ENCODE measurements around the gene PIM2.

Gene PIM2

DNA sequence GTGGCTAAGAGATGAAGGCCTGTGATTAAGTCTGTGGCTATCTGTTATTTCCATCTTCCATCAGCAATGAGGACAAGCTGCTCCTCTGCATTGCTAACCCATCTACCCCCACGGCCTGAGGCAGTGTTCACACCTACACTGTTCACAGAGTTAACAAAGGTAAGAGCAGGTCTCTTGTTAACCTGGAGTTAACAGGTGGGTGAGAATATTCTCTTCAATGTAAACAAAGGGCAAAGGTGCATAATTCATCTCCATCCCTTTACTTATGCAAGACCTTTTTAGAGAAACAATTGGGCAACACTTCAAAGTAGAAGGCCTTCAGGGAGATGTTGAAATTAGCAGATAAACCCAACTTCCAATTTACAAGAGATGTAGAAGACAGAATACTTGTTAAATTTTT is 10.2 kb downstream of the PIM2 start:
- CTCF ChIA-PET: no interaction called here

DNA sequence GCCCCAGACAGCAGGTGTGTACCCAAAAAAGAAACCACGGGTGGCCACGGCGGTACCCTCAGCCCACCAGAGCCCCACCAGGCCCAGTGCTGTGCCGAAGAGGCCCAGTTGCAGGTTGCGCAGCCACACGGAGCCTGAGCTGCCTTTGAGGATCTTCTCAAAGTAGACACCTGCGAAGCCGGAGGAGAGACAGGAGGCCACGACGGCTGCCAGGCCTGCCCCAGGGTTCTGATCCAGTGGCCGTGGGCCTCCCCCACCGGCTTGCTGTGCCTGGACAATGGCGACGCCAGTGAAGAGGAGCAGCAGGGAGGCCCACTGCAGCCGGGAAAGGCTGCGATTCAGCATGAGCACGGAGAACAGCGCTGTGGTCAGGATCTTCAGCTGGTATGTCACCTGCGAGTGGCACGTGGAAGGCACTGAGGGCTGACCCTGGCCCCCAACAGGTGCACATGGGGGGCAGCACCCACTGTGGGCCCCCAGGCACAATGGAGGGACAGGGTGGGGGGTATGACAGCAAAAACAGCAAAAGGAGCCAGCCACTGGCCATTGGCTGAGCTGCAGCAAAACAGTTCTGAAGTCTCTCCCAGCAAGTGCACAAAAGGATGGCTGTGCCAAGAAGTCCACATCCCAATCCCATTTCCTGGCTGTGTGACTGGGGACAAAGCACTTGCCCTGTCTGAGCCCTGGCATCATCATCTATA is 13.6 kb downstream of the PIM2 start:
- CTCF ChIA-PET: no interaction called here
- no peak for DNase-seq (ENCODE audit: extremely low spot score)
- POLR2A ChIA-PET: interaction anchor here (2.2 kb wide), 1 partner anchor 7 kb away, joined by 11 read pairs; the partner anchor contains the start of genes PQBP1 and TIMM17B
- TF ChIP-seq SUZ12 (IDR thresholded peaks at IDR 0.05) (no peak), FOXK2 (IDR thresholded peaks at IDR 0.05) (no peak)

More for the DNA sequence above, 10.2 kb downstream of the PIM2 start:
- TF ChIP-seq FOXM1 (IDR thresholded peaks at IDR 0.05; ENCODE audit: borderline replicate concordance) (no peak), ZNF384 (IDR thresholded peaks at IDR 0.05) (no peak), LEF1 (IDR thresholded peaks at IDR 0.05; ENCODE audit: borderline replicate concordance) (no peak), ARNT (IDR thresholded peaks at IDR 0.05) (no peak), L3MBTL2 (conservative IDR thresholded peaks at IDR 0.05) (no peak)
- TF ChIP-seq, protein P1, sequence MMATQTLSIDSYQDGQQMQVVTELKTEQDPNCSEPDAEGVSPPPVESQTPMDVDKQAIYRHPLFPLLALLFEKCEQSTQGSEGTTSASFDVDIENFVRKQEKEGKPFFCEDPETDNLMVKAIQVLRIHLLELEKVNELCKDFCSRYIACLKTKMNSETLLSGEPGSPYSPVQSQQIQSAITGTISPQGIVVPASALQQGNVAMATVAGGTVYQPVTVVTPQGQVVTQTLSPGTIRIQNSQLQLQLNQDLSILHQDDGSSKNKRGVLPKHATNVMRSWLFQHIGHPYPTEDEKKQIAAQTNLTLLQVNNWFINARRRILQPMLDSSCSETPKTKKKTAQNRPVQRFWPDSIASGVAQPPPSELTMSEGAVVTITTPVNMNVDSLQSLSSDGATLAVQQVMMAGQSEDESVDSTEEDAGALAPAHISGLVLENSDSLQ (IDR thresholded peaks at IDR 0.05): no peak
- DNase-seq (ENCODE audit: extremely low spot score): no peak
- POLR2A ChIA-PET: no interaction called here

DNA sequence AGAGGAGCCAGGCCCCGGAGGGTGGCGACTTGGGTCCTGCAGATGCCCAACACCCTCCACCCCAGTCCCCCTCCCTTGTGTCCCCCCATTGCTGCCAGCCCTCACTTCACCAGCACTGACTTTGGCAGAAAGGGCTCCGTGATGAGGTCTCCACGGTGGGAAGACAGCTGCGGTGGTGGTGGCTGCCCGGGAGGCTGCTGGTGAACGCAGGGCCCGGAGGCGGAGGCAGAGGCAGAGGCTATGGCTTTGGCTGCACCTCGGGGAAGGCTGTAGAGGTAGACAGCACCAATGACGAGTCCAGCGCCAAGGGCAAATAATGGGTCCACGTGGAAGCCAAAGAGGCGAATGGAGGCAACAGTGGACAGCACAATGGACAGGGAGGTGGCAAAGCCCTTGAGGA is 14.2 kb downstream of the PIM2 start:
- ChIA-PET CTCF (no interaction called here), POLR2A (interaction anchor here (1.2 kb wide), 1 partner anchor 7 kb away, joined by 6 read pairs; the partner anchor contains the start of gene SLC35A2)
- no peak for TF ChIP-seq FOXA1 (IDR thresholded peaks at IDR 0.05)
- no peak for TF ChIP-seq CTBP1 (IDR thresholded peaks at IDR 0.05; ENCODE audit: borderline replicate concordance)
- no peak for TF ChIP-seq L3MBTL2 (conservative IDR thresholded peaks at IDR 0.05)
- no peak for TF ChIP-seq LEF1 (IDR thresholded peaks at IDR 0.05; ENCODE audit: borderline replicate concordance)
- no peak for TF ChIP-seq SUZ12 (IDR thresholded peaks at IDR 0.05)
- no peak for TF ChIP-seq SP1 (IDR thresholded peaks at IDR 0.05)
- TF ChIP-seq ARNT (IDR thresholded peaks at IDR 0.05): no peak
- TF ChIP-seq ZNF384 (IDR thresholded peaks at IDR 0.05): no peak
- TF ChIP-seq HDGF (IDR thresholded peaks at IDR 0.05; ENCODE audit: borderline replicate concordance): no peak
- TF ChIP-seq, protein P1 (IDR thresholded peaks at IDR 0.05): no peak
- no peak for TF ChIP-seq NFRKB (IDR thresholded peaks at IDR 0.05)
- TF ChIP-seq ELF4 (IDR thresholded peaks at IDR 0.05): no peak
- no peak for TF ChIP-seq FOXM1 (IDR thresholded peaks at IDR 0.05; ENCODE audit: borderline replicate concordance)
- no peak for TF ChIP-seq TARDBP (IDR thresholded peaks at IDR 0.05)
- TF ChIP-seq BHLHE40 (IDR thresholded peaks at IDR 0.05; ENCODE audit: borderline replicate concordance): no peak
- DNase-seq (ENCODE audit: extremely low spot score): no peak

DNA sequence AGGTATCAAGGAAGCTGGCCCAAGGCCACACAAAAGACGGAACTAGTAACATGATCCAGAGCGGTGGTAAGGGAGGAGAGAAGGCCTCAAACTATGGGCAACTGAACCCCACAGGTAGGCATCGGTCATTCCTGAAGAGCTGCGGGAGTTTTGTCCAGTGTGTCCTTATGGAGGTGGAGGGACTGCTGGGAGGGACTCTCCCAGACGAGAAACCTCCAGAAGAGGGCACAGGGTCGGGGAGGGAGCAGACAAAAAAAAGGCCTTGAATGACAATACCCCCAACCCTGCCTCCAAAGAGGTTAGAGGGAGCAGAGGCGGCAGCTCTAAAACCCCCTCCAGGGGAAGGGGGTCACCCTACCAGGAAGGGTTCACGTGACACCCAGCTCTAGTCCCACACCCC is 14.6 kb downstream of the PIM2 start:
- TF ChIP-seq L3MBTL2 (conservative IDR thresholded peaks at IDR 0.05) (no peak), BHLHE40 (IDR thresholded peaks at IDR 0.05; ENCODE audit: borderline replicate concordance) (no peak), FOXA1 (IDR thresholded peaks at IDR 0.05) (no peak), FOXM1 (IDR thresholded peaks at IDR 0.05; ENCODE audit: borderline replicate concordance) (no peak), NFRKB (IDR thresholded peaks at IDR 0.05) (no peak), TARDBP (IDR thresholded peaks at IDR 0.05) (no peak), CTBP1 (IDR thresholded peaks at IDR 0.05; ENCODE audit: borderline replicate concordance) (no peak), ZNF384 (IDR thresholded peaks at IDR 0.05) (no peak), SP1 (IDR thresholded peaks at IDR 0.05) (no peak), HDGF (IDR thresholded peaks at IDR 0.05; ENCODE audit: borderline replicate concordance) (no peak), ELF4 (IDR thresholded peaks at IDR 0.05) (no peak), ARNT (IDR thresholded peaks at IDR 0.05) (no peak), FOXK2 (IDR thresholded peaks at IDR 0.05) (no peak), LEF1 (IDR thresholded peaks at IDR 0.05; ENCODE audit: borderline replicate concordance) (no peak), SUZ12 (IDR thresholded peaks at IDR 0.05) (no peak)
- TF ChIP-seq, protein P1 (IDR thresholded peaks at IDR 0.05): no peak
- ChIA-PET CTCF (no interaction called here), POLR2A (interaction anchor here (0.8 to 1.2 kb wide), 2 partner anchors 8 to 167 kb away, joined by 3 to 6 read pairs; partner anchors contain the start of gene SLC35A2)
- no peak for DNase-seq (ENCODE audit: extremely low spot score)

DNA sequence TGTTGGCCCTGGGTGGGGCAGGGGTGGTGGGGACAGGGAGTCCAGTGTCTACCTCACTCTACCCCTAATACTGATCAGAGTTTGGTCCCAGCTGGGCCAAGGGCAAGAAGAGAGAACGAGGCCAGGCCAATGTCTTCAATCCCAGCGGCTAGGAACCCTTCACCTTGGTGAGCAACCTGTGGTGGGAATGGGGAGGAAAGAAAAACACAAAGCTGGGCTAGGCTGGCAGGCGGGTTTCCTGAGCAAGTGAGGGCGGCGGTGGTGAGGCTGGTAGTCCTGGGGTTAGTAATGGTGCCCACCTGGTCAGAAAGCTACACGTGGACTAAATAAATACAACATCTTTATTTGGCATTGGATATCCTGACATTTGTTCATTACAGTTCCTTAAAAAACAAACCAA is 15.5 kb downstream of the PIM2 start:
- CTCF ChIA-PET: no interaction called here
- TF ChIP-seq NFRKB (IDR thresholded peaks at IDR 0.05) (no peak), L3MBTL2 (conservative IDR thresholded peaks at IDR 0.05) (no peak), SP1 (IDR thresholded peaks at IDR 0.05) (no peak), ZNF384 (IDR thresholded peaks at IDR 0.05) (no peak), FOXM1 (IDR thresholded peaks at IDR 0.05; ENCODE audit: borderline replicate concordance) (no peak), ELF4 (IDR thresholded peaks at IDR 0.05) (no peak), SUZ12 (IDR thresholded peaks at IDR 0.05) (no peak), BHLHE40 (IDR thresholded peaks at IDR 0.05; ENCODE audit: borderline replicate concordance) (no peak), HDGF (IDR thresholded peaks at IDR 0.05; ENCODE audit: borderline replicate concordance) (no peak)
- TF ChIP-seq, protein P1 (IDR thresholded peaks at IDR 0.05): no peak
- POLR2A ChIA-PET: interaction anchor here (0.8 to 1.2 kb wide), 2 partner anchors 9 to 166 kb away, joined by 3 to 6 read pairs; partner anchors contain the start of gene SLC35A2

DNA sequence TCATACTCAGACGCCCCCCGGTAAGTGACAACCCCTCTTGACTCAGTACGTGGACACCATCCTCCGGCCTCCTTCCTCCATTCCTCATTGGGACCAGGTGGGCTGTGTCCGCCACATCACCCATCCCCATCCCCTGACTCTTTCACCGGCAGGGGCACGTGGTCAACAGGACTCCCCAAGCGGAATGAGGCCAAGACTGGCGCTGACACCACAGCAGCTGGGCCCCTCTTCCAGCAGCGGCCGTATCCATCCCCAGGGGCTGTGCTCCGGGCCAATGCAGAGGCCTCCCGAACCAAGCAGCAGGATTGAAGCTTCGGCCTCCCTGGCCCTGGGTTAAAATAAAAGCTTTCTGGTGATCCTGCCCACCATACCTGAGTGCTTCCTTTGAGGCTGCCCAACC is 16.0 kb downstream of the PIM2 start:
- POLR2A ChIA-PET: interaction anchor here (0.6 kb wide), 1 partner anchor 19 kb away, joined by 3 read pairs; no protein-coding TSS in a partner anchor
- no peak for TF ChIP-seq FOXA1 (IDR thresholded peaks at IDR 0.05)
- CTCF ChIA-PET: no interaction called here
- no peak for DNase-seq (ENCODE audit: extremely low spot score)

More for the DNA sequence above, 15.5 kb downstream of the PIM2 start:
- DNase-seq (ENCODE audit: extremely low spot score): no peak
